CD1c-positive myeloid dendritic cell (primary cell): ENCODE measurements around the gene PNPLA7.
"Not testable (repeated sequence)": the region's sequence is repeated elsewhere in the genome, so short reads cannot be mapped to it uniquely, and the experiment has no call there.

Experiments
- DNase-seq: peaks from one replicate; pipeline ENCODE4 v3.0.0-alpha.2; 2016; ENCODE audit errors: extremely low spot score

The PNPLA7 gene

DNA sequence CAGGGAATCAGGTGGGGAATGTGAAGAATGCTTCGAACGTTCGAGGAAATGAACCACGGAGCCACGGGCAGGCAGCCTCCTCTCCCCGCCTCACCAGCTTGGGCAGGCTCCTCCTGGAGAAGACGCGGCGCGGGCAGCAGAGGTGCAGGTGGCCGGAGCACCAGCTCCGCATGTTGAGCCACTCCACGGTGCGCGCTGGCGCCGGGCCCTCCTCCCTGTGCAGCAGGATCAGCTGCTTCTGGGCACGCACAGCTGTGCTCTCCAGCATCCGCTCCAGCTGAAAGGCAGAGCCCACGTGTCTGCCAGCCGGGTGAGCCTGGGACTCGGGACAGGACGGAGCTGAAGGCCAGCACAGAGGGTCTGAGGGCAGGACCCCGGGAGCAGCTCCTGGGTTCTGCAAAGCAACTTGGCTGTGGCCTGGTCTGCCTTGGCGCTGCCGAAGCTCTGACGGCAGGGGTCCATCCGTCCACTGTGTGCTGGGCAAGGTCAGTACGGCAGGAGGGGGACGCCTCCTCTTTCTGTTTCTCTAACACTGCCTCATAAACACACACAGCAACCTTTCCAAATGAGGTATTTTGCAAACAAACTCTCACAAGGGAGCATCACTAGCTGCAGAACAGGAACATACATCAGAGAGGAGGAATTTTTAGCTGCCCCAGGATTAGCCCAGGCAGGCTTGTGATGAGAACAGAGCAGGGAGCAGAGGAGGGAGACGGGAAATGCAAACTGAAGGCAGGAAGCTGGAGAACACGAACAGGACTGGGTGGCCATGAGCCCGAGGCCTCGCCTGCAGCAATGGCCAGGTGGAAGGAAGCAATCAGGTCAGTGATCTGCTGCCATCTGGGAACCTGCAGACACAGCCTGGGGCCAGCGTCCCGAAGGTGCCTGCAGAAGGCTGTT lies 71.0 kb downstream of the PNPLA7 start:
- no peak for DNase-seq

- no peak for DNase-seq
Measured at GRCh38 chr9:137478613-137478961, 71.6 kb downstream of the PNPLA7 start.

DNA sequence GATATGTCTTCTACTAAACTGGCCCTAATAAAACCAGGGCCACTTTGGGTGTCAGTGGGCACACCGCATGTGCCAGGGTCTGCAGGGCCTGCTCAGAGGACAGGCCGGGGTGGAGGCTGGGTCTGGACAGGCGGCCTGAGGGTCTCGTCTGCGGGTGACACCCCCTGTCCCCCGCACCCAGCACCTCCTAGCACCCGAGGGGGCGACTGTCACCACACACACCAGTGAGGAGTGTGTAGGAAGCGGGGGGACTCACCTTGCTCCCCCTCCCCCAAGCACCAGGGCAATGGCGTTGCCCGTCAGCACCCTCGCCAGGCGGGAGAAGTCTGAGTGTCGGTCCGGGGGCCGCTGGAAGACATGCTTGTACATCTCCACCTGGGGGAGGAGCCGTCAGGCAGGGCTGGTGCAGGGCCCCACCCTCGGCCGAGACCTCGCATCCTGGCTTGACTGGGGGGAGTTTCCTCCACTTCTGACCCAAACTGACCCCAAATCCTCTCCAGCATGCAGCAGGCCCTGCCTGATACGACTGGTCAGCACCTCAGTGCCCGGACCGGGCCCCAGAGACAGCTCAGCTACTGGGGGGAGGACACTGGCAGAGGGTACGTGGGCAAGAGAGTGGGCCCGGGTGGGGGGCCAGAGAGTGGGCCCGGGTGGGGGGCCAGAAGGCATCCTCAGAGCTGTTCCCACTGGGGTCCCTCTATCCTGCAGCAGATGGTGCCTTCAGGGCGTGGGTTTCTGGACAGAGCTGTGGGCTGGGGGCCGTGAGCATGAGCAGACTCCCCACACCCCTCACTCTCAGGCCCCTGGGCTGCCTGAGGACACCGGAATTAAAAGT lies 72.2 kb downstream of the PNPLA7 start:
- no peak for DNase-seq

DNA sequence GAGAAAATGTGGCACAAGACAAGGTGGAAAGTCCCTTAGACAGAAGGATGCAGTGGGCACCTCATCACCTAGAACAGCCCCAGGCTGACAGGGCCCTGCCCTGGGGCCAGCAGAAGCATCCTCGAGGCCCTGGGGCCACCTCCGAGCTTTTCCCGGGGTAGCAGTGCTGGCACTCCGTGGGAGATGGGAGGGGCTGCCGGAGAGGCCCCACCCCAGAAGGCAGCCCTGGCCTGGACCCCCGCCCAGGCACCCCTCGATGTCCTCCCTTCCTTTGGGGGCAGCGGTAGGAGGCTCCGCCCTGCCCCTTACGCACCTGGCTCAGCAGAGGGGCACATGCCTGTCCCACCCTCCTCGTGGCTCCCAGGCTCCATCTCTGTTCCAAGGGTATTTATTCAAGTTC lies 73.3 kb downstream of the PNPLA7 start:
- DNase-seq = no peak

DNA sequence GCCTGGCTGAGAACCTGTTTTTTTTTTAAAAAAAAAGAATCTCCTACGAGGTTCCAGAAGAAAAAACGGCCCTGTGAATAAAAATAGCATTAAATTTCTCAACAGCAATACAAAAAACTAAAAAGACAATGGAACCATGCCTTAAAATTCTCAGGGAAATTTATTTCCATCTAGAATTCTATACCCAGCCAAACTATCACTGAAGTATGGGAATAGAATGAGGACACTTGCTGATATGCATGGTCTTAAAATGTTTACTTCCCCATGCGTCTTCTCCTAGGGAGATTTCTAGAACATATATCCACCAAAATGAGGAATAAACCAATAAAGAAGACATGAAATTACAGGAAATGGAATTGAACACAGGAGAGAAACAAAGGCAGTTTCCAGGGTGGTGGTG lies 74.5 kb downstream of the PNPLA7 start:
- DNase-seq = no peak

DNA sequence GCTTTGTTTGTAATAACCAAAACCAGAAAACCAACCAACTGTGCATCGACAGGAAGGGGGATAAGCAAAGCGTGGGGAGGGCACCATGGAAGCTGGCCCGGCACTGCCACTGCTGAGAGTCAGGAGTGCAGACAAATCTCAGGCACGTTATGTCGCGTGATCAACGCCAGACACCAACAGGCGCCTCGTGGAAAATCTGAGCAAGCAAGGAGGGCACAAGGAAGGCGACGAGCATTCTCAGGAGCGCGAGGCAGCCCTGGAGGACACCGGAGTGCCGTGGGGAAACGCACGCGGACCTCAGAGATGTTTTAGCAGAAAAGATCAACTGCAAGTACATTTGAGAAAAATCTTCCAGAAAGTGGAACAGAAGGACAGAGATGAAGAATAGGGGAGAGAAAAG lies 75.9 kb downstream of the PNPLA7 start:
- no peak for DNase-seq

DNA sequence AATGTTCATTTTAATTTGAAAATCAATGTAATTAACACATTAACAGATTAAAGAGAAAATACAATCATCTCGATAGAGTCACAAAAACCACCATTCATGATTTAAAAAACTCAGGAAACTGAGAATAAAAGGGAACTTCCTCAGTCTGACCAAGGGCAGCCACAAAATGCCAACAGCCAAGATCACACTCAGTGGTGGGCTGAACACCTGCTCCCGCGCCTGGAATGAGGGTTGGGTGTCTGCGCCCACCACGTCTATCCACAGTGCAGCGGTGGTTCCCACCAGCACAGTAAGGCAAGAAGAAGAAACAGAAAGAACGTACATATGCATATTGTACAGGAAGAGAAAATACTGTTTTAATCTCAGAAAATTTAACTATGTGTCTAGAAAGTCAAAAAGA lies 79.4 kb downstream of the PNPLA7 start:
- DNase-seq = peak; percentile 18

DNA sequence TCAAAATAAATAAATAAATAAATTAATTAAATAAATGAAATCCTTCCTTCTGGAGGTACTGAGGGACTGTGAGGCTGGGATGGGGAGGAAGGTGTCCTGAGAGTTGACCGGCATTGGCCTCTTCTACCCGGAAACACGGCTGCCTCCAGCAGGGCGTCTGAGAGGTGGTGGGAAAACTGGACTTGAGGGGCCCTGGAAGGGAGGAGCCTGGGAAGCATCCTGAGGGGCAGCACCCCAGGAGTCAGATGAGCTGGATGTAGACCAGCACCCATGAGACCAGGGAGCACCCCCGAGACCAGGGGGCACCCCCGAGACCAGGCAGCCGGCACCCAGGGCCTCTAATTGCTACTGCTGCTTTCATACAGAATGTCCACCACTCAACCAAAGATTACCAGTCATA lies 82.3 kb downstream of the PNPLA7 start:
- no peak for DNase-seq

- no peak for DNase-seq
Measured at GRCh38 chr9:137467161-137467581, 83.0 kb downstream of the PNPLA7 start.

- not testable (repeated sequence) for DNase-seq
Measured at GRCh38 chr9:137466389-137467085, 83.7 kb downstream of the PNPLA7 start.

GRCh38 chr9:137465720-137466388 lies 84.3 kb downstream of the PNPLA7 start:
- DNase-seq = no peak

DNA sequence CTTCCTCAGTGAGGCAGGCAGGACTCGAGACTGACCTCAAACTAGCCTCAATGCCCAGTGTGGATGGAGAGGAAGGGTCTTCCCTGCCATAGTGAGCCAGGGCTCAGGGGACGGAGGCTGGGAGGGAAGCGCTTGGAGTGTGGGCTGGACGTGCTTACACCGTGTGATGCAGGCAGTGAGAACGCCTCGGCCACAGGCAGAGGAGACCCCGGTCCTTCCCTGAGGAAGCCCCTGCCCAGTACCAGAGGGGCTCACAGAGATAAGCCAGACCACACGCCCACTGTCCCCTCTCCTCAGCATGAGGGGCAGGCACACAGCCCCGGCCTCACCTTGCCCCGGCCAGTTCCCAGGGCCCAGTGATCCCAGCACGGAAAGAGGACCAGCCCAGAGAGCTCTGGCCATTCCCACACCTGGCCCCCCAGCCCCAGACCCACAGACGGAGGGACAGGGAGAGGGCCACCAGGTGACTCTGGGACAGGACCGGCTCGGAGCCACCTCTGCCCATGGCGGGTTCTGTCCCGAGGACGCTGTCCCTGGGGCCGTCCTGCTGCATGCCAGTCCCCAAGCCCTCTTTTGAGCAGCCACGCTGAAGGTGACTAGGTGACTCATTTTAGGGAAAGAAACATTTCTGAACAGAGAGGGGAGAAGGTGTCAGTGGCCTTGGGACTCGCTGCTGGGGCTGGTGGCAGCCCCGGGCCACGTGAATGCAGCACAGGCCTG lies 85.0 kb downstream of the PNPLA7 start:
- no peak for DNase-seq

GRCh38 chr9:137464291-137464999 lies 85.8 kb downstream of the PNPLA7 start:
- DNase-seq = no peak

- DNase-seq = no peak
Measured at GRCh38 chr9:137463931-137464290, 86.3 kb downstream of the PNPLA7 start.

DNA sequence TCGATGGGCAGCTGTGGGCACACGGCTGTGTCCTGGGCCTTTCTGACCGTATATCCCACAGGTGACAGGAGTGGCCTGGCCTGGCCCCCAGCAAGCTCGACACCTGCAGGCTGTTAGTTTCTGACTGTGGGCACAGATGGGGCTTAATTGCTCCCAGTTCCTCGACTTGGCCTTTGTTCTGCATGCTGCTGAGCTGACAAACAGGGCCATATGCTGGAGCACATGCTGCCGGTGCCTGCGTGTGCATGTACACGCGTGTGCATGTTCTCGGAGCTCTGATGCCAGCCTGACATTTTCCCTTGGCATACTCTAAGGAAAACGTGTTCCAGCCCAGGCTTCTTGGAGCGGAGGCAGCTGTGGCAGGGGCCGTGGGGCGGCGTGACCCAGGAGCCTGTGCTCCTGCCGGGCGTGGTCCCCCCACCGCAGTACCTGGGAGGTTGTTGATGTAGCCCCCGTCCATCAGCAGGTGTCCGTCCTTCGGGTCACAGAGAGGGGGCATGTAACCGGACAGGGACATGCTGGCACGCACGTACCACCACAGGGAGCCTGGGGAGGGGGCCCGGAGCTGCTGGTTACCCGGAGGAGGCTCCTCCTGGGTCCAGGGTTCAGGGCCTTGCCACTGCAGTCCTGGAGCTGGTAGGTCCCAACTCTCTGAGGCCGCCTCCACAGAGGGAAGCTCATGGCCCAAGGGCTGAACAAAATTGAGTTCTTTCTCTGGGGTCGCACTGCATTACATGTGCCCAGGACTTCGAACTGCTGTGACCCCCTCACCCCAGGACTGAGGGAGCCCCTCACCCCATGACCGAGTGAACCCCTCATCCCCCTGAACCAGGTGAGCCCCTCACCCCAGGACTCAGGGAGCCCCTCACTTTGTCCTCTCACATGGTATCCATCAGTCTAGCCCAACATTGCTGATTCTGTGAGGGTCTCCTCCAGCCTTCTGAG lies 86.9 kb downstream of the PNPLA7 start:
- DNase-seq = no peak

- no peak for DNase-seq
Measured at GRCh38 chr9:137462396-137462985, 87.7 kb downstream of the PNPLA7 start.

- DNase-seq = peak; percentile 93
Measured at GRCh38 chr9:137461663-137462395, 88.4 kb downstream of the PNPLA7 start.

DNA sequence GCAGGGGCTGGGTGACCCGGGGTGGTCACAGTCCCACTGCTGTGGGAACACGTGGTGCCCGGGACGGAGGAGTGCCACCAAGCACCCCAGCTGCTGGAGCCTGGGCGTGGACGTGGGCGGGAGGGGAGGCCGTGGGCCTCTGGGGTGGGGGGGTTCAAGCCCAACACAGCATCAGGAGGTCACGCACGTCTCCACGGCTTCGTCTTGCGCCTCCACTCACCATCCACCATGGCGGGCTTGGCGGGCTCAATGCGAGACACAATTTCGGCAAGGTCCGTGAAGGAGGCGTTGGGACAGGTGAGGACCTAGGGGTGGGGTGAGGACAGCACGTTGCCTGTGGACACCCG lies 88.9 kb downstream of the PNPLA7 start:
- no peak for DNase-seq
